Measurements from ENCODE around the gene ARSD. TPM values are rescaled to one million over a fixed set of nuclear protein-coding genes. Genes with fewer than 3 reads are reported as not detected.

The ARSD gene
- total RNA-seq, 1 donor from 2014 or later, result 35.3 TPM

DNA sequence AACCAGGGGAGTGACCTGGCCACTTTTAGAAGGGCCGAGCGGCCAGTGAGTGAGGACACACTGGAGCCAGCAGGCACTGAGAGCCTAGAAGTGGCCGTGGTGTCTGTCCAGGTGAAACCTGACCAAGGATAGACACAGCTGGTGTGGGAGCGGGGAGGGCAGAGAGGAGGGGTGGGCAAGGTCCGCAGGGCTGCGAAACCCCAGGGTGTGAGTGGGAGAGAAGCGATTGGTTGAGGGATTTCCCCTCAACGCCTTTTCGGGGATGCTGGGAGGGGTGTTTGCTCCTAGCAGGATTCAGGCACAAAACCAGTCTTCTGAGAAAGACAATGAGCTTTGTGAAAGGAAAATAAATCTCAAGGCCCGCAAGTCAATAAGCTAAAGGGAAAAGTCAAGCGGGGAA is 33.2 kb upstream of the ARSD start:
- Mint-ChIP-seq H3K27me3 (ENCODE audit: low read depth) (no peaks in the 10 kb centered on the region), H3K4me3 (ENCODE audit: unreplicated experiment) (no peak overlapping the region)

DNA sequence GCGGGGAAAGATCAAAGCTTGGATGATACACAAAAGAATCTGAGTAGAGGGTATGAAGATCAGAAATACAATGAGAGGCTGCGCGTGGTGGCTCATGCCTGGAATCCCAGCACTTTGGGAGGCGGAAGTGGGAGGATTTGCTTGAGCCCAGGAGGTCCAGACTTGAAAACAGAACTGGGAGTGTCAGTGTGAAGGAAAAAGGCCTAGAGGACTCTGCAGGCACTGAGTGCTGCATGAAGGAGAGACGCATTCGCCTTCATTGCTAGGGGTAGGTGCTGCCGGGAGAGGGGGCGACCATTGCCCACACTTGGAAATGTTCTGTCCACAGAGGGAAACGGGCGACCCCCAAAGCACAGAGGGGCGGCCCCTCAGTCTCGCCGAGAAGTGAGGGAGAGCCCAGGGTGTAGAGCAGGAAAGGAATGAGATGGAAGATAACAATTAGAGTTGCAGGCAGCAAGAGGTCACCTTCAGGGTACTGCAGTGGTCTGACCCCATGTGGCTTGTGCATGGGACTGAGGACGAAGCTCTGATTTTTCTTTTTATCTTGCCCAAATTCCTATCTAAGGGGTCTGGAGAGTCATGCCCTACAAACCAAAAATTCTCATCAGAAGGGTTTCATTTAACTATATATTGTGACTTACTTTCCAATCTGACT is 31.8 kb upstream of the ARSD start:
- no peaks in the 10 kb centered on the region for H3K9me3 Mint-ChIP-seq (ENCODE audit: low read depth)
- no peak for DNase-seq (ENCODE audit: low spot score)
- H3K4me3 Mint-ChIP-seq (ENCODE audit: unreplicated experiment), result no peak overlapping the region
- H3K4me1 Mint-ChIP-seq (ENCODE audit: low read depth), result peaks cover 27% of the 10 kb centered on the region
- no peaks in the 10 kb centered on the region for H3K27me3 Mint-ChIP-seq (ENCODE audit: low read depth)
- TF ChIP-seq, protein P1, sequence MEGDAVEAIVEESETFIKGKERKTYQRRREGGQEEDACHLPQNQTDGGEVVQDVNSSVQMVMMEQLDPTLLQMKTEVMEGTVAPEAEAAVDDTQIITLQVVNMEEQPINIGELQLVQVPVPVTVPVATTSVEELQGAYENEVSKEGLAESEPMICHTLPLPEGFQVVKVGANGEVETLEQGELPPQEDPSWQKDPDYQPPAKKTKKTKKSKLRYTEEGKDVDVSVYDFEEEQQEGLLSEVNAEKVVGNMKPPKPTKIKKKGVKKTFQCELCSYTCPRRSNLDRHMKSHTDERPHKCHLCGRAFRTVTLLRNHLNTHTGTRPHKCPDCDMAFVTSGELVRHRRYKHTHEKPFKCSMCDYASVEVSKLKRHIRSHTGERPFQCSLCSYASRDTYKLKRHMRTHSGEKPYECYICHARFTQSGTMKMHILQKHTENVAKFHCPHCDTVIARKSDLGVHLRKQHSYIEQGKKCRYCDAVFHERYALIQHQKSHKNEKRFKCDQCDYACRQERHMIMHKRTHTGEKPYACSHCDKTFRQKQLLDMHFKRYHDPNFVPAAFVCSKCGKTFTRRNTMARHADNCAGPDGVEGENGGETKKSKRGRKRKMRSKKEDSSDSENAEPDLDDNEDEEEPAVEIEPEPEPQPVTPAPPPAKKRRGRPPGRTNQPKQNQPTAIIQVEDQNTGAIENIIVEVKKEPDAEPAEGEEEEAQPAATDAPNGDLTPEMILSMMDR (IDR thresholded peaks at IDR 0.05), result no peak
- H3K36me3 Mint-ChIP-seq (ENCODE audit: low read depth), result peaks cover 7% of the 10 kb centered on the region
- no peak overlapping the region for H3K27ac Mint-ChIP-seq (ENCODE audit: unreplicated experiment)

More for the DNA sequence above, 33.2 kb upstream of the ARSD start:
- TF ChIP-seq, protein P1 (IDR thresholded peaks at IDR 0.05), result no peak
- H3K27ac Mint-ChIP-seq (ENCODE audit: unreplicated experiment), result no peak overlapping the region
- no peaks in the 10 kb centered on the region for H3K9me3 Mint-ChIP-seq (ENCODE audit: low read depth)
- peaks cover 7% of the 10 kb centered on the region for H3K36me3 Mint-ChIP-seq (ENCODE audit: low read depth)
- peaks cover 31% of the 10 kb centered on the region for H3K4me1 Mint-ChIP-seq (ENCODE audit: low read depth)
- DNase-seq (ENCODE audit: low spot score), result no peak

DNA sequence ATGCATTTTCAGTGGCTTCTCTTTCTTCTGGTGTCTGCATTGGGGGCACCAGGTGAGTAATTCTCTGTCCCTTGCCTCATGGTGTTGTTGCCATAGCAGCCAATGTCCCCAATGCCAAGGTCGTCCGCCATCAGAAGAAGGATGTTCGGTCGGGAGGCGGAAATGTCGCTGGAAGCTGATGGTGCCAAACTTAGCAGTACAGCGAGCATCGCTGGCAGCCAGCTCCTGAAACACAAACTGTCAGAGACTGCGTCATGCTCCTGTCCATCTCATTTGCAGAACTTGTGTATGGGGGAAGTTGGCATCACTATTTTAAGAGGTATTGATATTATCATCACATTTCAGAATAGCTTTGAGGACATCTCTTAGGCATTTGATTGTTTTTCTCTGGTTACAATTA is 29.1 kb upstream of the ARSD start:
- Mint-ChIP-seq H3K27me3 (ENCODE audit: low read depth) (no peaks in the 10 kb centered on the region), H3K36me3 (ENCODE audit: low read depth) (peaks cover 7% of the 10 kb centered on the region), H3K9me3 (ENCODE audit: low read depth) (no peaks in the 10 kb centered on the region), H3K4me3 (ENCODE audit: unreplicated experiment) (no peak overlapping the region), H3K4me1 (ENCODE audit: low read depth) (peaks cover 11% of the 10 kb centered on the region), H3K27ac (ENCODE audit: unreplicated experiment) (no peak overlapping the region)
- TF ChIP-seq, protein P1 (IDR thresholded peaks at IDR 0.05), result no peak
- no peak for DNase-seq (ENCODE audit: low spot score)

DNA sequence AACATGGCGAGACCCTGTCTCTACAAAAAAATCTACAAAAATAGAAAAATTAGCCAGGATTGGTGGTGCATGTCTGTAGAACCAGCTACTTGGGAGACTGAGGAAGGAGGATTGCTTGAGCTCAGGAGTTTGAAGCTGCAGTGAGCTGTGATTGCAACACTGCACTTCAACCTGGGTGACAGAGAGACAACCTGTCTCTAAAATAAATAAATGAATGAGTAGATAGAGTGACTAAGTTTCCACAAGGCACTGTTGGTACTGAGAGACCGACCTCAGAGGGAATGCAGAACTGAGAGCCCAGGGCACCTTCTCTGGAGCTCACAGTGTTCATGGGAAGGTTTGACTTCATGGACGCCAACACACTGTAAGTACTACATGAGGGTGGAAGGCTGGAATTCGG is 26.7 kb upstream of the ARSD start:
- H3K4me3 Mint-ChIP-seq (ENCODE audit: unreplicated experiment), result no peak overlapping the region
- H3K27me3 Mint-ChIP-seq (ENCODE audit: low read depth), result no peaks in the 10 kb centered on the region
- DNase-seq (ENCODE audit: low spot score), result no peak
- H3K4me1 Mint-ChIP-seq (ENCODE audit: low read depth), result peaks cover 6% of the 10 kb centered on the region
- no peak overlapping the region for H3K27ac Mint-ChIP-seq (ENCODE audit: unreplicated experiment)
- peaks cover 8% of the 10 kb centered on the region for H3K36me3 Mint-ChIP-seq (ENCODE audit: low read depth)
- peaks cover 2% of the 10 kb centered on the region for H3K9me3 Mint-ChIP-seq (ENCODE audit: low read depth)
- TF ChIP-seq, protein P1 (IDR thresholded peaks at IDR 0.05), result no peak

DNA sequence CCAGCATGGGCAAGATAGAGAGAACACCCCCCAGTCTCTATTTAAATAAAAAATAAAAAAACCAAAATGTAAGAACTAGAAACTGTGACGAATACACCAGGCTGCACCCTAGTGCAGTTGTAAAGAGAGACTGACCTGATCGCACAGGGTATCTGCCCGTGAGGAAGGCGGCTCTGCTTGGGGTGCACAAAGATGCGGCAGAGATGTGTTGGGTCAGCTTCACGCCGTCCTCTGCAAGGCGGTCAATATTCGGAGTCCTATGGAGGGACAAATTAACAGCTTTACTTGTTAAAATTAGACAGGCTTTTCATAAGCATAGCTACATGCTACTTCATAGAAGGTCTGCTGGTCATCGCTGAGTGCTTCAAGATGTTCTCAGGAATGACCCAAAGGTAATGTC is 26.1 kb upstream of the ARSD start:
- no peak overlapping the region for H3K27ac Mint-ChIP-seq (ENCODE audit: unreplicated experiment)
- no peak for DNase-seq (ENCODE audit: low spot score)
- peaks cover 8% of the 10 kb centered on the region for H3K36me3 Mint-ChIP-seq (ENCODE audit: low read depth)
- no peak overlapping the region for H3K4me3 Mint-ChIP-seq (ENCODE audit: unreplicated experiment)
- H3K27me3 Mint-ChIP-seq (ENCODE audit: low read depth), result no peaks in the 10 kb centered on the region
- H3K4me1 Mint-ChIP-seq (ENCODE audit: low read depth), result peaks cover under 1% of the 10 kb centered on the region
- TF ChIP-seq, protein P1 (IDR thresholded peaks at IDR 0.05), result no peak
- H3K9me3 Mint-ChIP-seq (ENCODE audit: low read depth), result peaks cover 3% of the 10 kb centered on the region

Measured in chondrocyte (in vitro differentiated cells).